Stimulated activated CD8-positive, alpha-beta memory T cell treated with anti-CD3 and anti-CD28 coated beads, Interleukin-4, amount 100 ng/mL, for 1 hour (primary cell): ENCODE measurements around the gene MAP7D1.
A peak's percentile ranks its signal among the peaks of the same experiment; 100 is the strongest.

Experiments used
- DNase-seq, 2 donors: peaks; one replicate each; pipeline ENCODE4 v3.0.0-alpha.2; 2020; ENCODE audit warnings: low read depth in 2 of 2, low spot score in 1 of 2

MAP7D1 gene

DNA sequence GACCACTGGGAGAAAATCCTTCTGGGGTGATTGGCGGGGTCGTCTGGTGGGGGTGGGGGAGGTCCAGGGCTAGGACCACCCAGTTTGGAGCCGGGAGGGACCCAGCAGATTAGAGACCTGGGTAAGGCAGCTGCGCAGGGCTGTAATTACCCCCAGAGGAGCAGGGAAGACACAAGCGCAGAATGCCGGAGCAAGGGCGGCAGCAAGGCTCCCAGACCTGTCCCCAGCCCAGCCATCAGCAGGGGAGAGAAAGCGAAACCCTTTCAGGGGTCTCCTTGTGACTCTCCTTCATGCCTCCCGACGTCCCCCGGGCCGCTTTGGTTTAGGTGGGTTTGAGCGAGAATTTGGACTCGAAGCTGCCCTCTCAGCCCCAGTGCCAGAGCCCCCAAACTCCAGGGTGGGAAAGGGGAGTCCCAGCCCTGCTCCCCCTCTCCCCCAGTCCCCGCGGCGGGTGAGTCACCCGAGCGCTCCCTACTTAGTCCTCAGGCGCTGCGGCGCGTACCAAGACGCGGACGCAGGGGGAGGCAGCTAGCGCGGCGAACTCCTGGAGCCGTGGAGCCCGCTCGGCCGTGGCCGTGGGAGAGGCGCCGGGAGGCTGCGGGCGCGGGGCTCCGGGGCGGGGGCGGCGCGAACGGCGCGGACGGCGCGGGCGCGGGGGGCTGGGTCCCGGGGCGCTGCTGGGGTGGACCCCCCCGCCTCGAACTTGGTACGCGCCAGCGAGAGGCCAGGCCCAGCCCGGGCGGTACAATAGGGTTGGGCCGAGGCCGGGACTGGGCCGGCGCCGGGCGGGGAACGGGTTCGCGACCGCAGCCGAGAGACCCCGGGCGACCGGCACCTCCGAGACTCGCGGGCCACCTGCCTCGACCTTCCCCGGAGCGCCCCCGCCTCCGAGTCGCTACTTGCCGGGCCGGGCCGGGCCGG, at the start of gene MAP7D1:
MAP7D1 (plus strand) TSS at position 753 of the 921 bp plus-strand sequence. CDS start 258 bp downstream, outside the sequence.
- peak; percentile 65 to 73 for DNase-seq

DNA sequence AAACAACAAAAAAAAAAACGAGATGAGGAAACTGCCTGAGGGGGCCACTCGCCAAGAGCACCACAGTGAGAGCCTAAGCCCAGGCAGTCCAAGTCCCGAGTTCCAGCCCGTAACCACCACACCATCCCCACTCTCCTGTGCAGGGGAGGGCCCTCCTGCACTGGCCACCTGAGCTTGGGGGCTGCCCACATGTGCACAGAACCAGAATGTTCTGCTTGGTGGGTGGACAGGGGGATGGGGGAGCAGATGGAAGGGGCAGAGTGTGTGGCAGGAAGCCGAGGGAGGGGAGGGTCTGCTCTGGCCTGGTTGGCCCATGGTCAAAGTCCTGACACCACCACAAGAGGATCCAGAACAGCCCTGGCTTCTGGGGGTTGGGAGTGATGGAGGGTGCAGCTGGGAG, 49.7 kb upstream of the MAP7D1 start:
- DNase-seq = no peak

DNA sequence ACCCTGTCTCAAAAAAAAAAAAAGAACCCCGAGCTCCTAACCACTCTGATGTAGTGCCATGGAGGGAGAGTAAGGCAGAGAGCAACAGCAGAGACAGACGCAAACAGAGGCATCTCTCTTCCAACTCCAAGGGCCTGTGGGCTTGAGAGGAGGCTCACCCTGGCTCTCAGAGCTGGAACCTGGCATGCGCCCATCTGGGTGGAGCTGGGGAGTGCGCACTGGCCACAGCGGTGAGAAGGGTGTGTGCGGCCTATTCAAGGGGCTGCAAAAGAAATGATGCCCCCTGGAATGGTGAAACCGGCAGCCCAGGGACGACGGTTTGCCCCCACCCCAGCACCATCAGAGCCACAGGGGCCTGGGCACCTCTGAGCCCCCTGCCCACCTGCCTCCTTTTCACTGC, 48.6 kb upstream of the MAP7D1 start:
- no peak for DNase-seq

DNA sequence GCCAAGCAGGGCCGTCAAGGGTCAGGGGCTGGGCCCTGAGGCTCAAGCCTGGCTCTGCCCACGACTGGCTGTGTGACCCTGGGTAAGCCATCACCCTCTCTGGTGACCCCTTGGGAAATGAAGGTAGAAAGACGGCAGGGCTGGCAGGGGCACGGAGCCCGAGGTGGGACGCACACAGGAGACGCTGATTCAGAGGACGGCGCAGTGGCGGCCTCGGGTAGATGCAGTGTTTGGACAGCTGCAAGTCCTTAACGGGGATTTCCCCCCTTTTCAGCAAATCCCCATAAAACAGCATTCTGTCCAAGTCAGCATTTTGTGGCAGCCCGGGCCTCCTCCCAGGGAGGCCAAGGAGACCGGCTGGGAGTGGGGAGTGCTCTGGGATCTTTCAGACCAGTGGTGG, 47.6 kb upstream of the MAP7D1 start:
- no peak for DNase-seq

DNA sequence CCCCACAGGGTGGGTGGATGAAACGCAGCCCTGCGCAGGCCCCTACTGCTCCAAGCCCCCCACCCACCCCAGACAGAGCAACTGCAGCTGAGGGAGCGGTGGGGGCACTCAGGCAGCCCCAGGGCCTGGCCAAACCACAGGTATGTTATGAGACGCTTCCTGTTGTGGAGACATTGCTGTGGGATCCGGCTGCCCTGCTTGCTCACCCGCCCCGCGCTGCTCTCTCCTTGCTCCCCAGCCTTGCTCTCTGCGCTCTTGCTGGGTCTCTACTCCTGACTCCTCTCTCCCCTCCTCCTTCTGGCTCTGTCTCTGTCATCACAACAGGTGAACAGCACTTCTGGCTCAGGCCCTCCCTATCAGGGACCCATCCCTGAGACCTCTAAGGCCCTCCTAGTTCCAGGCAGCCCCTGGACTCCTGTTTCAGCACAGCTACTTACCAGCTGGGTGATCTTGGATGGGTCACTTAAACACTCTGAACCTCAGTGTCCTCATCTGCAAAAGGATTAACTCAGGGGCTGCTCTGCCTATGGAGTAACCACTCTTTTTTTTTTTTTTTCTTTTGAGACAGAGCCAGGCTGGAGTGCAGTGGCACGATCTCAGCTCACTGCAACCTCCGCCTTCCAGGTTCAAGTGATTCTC, 46.8 kb upstream of the MAP7D1 start:
- no peak for DNase-seq

DNA sequence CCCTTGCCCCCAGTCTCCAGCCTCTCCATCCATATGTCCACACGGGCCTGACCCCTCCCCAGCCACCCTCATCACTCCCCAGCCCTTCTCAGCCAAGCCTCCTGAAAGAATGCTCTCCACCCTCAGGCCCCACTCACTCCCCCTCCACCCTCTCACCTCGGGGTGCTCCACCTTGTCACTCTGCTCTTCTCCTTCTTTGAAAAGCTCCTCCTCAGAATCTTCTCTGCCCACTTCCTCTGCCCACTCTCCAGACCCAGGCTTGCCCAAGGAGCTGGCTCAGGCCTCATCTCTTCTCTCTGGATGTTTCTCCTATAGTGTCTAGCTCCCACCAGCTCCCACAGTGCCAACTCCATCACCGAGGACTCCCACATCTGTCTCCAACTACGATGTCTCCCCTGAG, 44.8 kb upstream of the MAP7D1 start:
- no peak for DNase-seq

DNA sequence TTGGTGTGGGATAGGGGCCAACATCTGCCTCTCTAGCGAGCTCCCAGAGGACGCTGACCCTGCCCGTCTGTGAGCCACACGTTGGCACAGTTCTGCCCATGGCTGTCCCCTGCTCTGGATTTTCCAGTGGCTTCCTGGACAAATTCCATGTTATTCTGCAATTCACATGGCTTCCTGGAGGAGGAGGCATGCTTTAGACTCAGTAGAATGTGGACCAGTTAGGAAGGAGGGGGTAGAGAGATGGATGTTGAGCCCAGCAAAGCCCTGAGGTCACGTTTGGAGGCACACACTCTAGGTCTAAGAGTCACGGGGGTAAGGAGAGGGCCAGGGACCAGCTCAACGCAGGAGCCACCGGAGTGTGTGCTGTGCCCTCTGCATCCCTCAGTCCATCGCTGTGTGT, 43.1 kb upstream of the MAP7D1 start:
- DNase-seq = no peak

DNA sequence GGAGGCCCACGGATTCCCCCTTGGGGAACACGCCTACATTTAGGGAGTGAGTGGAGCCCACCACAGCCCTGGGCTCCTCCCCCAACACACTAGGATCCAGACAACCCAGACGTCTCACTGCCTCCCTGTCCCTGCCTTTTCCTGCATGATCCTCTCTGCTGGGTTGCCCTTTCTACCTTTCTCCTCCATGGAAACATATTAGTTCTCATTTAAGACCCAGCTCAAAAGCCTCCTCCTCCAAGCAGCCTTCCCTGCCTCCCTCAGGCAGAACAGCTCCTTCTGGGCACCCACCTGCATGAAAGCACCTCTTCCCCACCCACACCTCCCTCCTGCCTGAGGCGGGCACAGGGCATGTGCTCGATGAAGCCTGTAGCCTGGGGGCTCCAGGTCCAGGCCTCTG, 41.6 kb upstream of the MAP7D1 start:
- no peak for DNase-seq

DNA sequence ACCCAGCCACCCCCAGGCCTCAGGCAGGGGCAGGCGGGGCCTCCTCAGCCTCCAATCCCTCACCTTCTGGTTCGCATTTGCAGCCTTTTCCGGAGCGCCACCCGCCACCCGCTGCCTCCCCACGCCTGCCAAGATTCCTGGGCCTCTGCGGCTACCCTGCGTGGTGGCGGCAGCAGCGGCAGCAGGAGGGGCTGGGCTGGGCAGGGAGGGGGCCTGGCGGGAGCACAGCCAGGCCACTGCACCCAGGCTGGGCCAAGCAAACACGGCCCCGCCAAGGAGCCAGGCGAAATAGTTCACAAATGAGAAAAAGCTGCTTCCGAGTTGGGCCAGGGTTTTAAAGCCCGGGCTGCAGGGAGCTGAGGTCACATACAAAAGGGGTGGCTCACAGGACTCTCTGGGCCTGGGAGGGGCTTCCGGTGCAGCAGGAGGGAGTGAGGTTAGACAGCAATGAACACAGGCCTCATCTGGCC, 40.7 kb upstream of the MAP7D1 start:
- DNase-seq = no peak

DNA sequence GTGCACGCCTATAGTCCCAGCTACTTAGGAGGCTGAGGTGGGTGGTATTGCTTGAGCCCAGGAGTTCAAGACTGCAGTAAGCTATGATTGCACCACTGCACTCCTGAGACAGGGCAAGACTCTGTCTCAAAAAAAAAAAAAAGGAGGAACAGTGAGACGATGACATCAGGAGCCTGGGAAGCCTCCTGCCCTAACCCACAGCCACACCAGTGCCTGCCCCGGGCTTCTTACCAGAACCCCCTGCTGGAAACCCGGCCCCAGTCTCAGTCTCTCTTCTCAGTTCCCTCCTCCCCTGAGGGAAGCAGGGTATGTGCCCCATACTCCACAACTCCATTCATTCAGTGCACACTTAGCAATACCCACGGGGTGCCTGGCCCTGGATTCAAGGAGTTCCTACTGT, 40.0 kb upstream of the MAP7D1 start:
- no peak for DNase-seq

DNA sequence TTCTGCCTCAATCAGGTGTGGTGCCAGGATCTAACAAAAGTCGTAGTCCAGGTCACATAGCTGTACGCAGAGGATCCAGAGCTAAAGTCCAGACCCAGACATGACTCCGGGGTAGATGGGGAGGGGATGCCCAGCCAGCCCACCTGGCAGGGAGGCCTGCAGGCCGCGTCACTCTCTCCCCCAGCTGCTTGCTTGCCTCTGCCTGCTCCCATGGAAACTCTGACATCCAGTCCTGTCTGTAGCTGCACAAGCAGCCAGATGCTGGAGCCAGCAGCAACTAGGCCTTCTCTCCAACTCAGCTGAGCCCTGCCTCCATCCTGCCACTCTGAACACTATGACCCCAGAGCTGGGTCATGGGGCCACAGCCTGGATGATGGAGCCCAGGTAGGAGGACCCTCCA, 39.1 kb upstream of the MAP7D1 start:
- no peak for DNase-seq

DNA sequence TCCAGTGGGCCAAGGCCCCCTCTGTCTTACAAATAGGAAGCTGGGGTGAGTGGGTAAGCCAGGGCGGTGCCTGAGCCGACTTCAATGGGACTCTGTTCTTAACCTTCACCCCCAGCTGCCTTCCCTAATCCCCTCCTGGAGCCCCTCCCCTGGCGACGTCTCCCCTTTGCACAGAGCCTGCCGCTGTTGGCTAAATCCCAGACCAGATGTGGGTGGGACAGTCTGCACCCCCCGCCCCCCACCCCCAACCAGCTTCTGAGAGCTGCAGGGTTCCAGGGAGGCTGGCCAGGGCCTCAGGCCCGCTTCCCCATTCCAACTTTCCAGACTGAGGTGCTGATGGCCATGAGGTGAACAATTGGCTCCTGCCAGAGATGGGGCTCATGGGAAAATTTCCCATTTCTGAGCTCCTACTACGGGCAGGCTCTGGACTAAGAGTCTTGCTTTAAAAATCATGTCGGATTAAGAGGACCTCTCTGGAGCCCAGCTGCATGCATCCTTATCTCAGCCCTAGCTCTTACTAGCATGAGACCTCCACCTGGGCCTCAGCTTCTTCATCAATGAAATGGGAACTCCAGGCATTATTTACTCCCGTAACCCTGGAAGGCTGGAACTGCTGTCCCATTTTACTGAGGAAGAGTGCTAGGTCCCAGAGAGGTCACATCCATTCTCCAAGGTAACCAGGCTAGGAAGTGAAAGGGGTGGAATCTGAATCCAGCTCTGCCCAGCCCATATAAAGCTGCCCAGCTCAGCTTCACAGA, 37.3 kb upstream of the MAP7D1 start:
- no peak for DNase-seq

DNA sequence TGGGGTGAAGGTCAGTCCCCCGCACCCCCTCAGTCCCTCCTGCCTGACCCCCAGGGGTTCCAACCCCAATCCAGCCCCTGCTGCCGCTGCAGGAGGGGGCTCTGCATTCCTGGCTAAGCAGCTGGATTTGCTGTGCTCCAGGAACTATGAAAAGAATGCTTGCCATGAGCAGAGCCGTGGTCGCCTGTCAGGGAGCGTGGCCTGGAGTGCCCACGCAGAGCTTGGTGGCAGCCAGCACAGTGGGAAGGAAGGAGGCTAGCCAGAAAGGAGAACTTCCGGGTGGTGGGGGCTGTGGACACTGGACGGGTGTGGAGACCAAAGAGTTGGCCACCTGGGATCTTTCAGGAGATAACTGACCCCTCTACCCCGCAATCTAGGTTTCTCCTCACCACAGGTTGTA, 36.5 kb upstream of the MAP7D1 start:
- DNase-seq = no peak

DNA sequence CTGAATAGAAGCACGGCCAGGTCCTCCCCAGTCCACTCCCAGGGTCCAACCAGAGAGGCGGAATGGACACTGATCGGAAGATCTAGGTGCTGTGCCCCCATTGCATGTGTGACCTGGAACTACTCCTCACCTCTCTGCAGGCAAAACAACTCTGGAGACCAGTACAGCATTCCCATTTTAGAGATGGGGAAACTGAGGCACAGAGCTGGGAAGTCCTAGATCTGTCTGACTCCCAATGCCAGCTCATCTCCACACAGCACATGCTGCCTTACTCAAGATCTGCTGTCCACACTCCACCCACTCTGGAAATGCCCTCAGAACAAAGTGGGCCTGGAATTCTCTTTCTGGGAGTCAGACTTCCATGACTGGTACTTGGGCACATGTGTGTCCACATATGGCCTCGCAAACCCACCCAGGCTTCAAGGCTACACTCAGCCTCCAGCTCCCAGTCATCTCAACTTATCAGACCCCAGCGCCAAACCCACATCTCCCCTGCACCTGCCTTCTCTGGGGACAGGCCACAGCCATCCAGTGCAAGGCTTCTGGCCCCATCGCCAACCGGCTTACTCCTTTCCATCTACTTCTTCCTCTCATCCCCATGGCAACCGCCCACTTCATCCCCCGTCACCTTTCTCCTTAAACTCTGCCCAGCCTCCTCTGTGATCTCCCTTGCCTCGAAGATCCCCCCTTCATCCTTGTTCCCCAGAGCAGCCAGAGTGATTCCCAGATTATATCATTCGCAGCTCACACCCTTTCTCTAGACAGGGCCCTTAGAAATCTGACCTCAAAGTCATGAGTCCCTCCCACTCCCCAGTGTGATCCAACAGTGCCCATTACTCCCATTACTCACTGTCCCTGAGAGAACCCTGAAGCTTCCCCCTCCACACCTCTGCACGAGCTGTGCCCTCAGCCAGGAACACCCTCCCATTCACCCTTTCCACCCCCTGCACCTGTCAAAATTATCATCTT, 33.6 kb upstream of the MAP7D1 start:
- DNase-seq = no peak

DNA sequence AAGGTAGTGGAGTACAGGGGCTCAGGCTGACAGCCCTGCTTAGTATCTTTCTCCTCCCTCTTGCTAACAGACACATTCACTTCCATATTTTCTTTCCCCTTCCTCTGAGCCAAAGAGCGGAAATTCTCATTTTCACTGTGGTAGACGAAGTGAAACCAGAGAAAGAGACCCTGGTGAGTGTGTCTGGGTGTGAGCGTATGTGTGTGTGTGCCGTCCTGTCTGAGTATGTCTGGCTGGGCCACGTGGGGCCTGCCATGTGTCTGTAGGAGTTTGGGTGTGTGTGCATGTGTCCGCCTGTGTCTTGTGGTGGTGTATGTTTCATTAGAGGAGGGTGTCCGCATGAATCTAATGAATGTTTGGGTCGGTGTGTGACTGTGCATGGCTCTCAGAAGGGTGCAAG, 32.6 kb upstream of the MAP7D1 start:
- DNase-seq = no peak

DNA sequence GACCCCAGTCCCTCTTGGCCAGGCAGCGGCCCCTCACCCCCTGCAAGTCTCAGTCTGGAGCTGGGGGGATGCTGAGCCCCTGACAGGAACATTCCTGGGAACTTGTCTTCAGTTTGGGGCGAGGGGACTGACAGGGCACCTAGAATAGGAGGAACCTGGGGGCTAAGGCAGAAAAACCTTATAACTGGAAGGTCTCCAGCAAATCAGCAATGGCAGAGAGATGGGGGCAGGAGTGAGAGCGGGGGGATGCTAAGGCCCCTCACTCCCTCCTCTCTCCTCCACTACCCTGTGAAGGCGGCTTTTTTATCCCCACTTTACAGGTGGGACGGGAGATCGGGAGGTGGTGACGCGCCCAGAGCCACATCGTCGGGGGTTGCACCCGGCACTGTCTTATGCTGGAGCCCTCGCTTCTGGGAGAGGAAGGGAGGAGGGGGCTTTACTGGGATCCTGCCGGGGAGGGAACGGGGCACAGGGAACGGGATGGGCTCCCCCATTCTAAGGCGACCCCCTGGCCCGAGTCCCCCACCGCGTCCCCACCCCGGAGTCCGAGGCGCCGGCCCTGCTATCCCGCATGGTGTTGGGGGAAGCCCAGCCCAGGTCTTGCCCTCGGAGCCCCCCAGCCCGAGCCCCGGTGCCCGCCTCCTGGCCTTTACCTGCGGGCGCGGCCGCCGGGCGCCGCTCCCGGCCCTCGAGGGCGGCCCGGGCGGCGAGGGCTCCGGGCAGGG, 31.4 kb upstream of the MAP7D1 start:
- DNase-seq = no peak

DNA sequence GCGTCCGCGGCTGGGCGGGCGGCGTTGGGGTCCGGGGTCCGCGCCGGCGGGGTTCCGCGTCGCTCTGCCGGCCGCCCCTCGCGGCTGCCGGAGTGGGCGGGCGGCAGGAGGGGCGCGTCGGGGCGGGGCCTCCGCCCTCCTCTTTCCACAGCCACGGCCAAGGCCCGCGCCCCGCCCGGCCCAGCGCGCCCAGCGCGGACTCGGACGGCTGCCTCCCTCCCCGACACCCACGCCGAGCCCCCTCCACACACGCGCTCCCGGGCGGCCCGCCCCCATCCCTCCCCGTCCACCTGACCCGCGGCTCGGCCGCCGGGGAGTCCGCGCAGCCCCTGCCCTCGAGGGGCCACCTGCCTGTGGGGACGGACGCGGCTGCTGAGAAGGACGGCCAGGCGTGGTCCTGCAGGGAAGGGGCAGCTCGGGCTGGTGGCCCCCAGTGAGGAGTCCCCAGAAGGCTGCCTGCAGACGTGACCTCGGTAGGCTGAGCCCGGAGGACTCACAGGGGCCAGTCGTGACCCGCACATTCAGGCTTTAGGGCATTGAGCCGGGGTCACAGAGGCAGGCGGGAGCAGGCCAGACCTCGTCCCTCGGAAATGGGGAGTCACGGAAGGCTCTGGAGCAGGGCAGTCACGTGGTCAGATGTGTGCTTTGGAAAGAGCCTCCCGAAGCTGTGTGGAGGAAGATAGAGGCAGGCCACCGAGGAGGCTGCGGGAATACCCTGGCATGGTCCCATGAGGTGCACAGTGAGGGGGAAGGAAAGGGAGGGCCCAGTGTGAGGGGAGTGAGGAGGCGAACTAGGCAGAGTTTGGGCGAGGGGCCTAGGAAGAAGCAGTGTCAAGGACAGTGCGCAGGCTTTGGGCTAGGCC, 30.6 kb upstream of the MAP7D1 start, which contains the start of gene COL8A2:
COL8A2 (minus strand) TSS at position 94 of the 863 bp plus-strand sequence. CDS start 24,980 bp downstream, outside the sequence.
- DNase-seq = no peak

DNA sequence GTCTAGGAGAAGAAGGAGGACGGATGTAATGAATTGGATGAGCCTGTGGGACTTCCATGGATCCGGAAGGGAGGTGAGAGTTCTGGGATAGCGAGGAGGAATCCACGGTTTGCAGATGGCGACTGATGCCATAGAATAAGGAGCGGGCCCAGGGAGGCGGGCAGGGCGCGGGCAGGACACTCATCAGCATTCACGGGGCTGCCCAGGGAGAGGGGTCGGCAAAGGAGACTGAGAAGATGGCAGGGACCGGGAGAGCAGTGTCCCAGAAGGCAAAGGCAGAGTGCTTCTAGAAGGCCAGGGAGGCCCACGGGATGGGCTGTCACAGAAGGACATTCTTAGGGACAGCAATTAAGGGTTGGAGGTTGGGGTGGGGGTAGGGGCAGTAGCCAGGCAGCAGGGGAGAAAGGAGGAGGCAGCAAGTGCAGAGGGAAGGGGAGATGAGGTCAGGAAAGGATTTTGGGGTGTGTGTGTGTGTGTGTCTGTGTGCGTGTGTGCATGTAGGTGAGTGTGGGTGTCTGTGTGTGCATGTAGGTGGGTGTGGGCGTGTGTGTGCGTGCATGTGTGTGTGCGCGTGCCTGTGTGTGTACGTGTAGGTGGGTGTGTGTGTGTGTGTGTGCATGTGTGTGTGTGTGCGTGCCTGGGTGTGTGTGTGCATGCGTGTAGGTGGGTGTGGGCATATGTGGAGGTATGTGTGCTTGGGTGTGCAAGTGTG, 29.8 kb upstream of the MAP7D1 start:
- DNase-seq = no peak
